Mesodermal cell (in vitro differentiated cells): ENCODE measurements around the gene RCAN2.

ENCODE experiments used
- H3K27ac ChIP-seq: 2 replicates; pipeline ENCODE4 v1.7.0; 2013; ENCODE audit warnings: mild to moderate bottlenecking, low read depth, low read length, moderate library complexity; ENCODE audit not compliant: severe bottlenecking
- H3K36me3 ChIP-seq: 2 replicates; pipeline ENCODE4 v1.7.1; 2013; ENCODE audit warnings: mild to moderate bottlenecking, low read length, moderate library complexity; ENCODE audit not compliant: control insufficient read depth, insufficient read depth
- H3K4me1 ChIP-seq: one replicate; pipeline ENCODE4 v1.7.1; 2013; ENCODE audit warnings: mild to moderate bottlenecking, low read length; ENCODE audit not compliant: insufficient read depth, control insufficient read depth, poor library complexity, severe bottlenecking
- H3K4me3 ChIP-seq: 2 replicates; pipeline ENCODE4 v1.7.0; 2013; ENCODE audit warnings: low read length, control low read depth, mild to moderate bottlenecking; ENCODE audit not compliant: insufficient read depth, poor library complexity, severe bottlenecking; ENCODE audit errors: extremely low read depth
- H3K9me3 ChIP-seq: 2 replicates; pipeline ENCODE4 v1.7.1; 2013; ENCODE audit warnings: mild to moderate bottlenecking, low read length, moderate library complexity; ENCODE audit not compliant: control insufficient read depth
- WGBS, 2 experiments: methylation state at CpG; one replicate each; pipeline ENCODE4 v1.1.5; 2013; ENCODE audit warnings: missing lambda C conversion rate in 2 of 2; ENCODE audit not compliant: insufficient coverage in 2 of 2; 5-methylcytosine and 5-hydroxymethylcytosine counted together

The RCAN2 gene

GRCh38 chr6:46289898-46290297 is 201.4 kb downstream of the RCAN2 start:
- H3K9me3 ChIP-seq, result no peaks in the 10 kb centered on the region
- 91 to 94% methylated on average over 1 to 2 of the region's 2 CpGs for WGBS, 2 experiments
- no peak overlapping the region for H3K4me3 ChIP-seq
- no peaks in the 10 kb centered on the region for H3K4me1 ChIP-seq
- H3K36me3 ChIP-seq, result no peaks in the 10 kb centered on the region
- H3K27ac ChIP-seq, result no peak overlapping the region

GRCh38 chr6:46288835-46289234 is 202.4 kb downstream of the RCAN2 start:
- Histone ChIP-seq H3K36me3 (no peaks in the 10 kb centered on the region), H3K27ac (no peak overlapping the region), H3K4me3 (no peak overlapping the region), H3K4me1 (no peaks in the 10 kb centered on the region), H3K9me3 (no peaks in the 10 kb centered on the region)
- 83 to 94% methylated on average over 2 to 3 of the region's 3 CpGs for WGBS, 2 experiments

- WGBS, 2 experiments, result 90% methylated on average over 2 of the region's 5 CpGs; no CpG with 5 or more reads in 1 of the 2 experiments
- Histone ChIP-seq H3K9me3 (no peaks in the 10 kb centered on the region), H3K36me3 (no peaks in the 10 kb centered on the region), H3K4me3 (no peak overlapping the region), H3K4me1 (no peaks in the 10 kb centered on the region), H3K27ac (no peak overlapping the region)
These were observed 203.6 kb downstream of the RCAN2 start for GRCh38 chr6:46287681-46288080.

GRCh38 chr6:46287043-46287442 is 204.2 kb downstream of the RCAN2 start:
- no peaks in the 10 kb centered on the region for H3K4me1 ChIP-seq
- no peak overlapping the region for H3K4me3 ChIP-seq
- no peak overlapping the region for H3K27ac ChIP-seq
- H3K36me3 ChIP-seq, result no peaks in the 10 kb centered on the region
- 80 to 100% methylated on average over 1 to 2 of the region's 2 CpGs for WGBS, 2 experiments
- H3K9me3 ChIP-seq, result no peaks in the 10 kb centered on the region

GRCh38 chr6:46284475-46284874 is 206.8 kb downstream of the RCAN2 start:
- 100% methylated on average over 1 of the region's 2 CpGs; no CpG with 5 or more reads in 1 of the 2 experiments for WGBS, 2 experiments
- Histone ChIP-seq H3K4me1 (no peaks in the 10 kb centered on the region), H3K4me3 (no peak overlapping the region), H3K9me3 (no peaks in the 10 kb centered on the region), H3K27ac (no peak overlapping the region), H3K36me3 (no peaks in the 10 kb centered on the region)

GRCh38 chr6:46281110-46281509 is 210.1 kb downstream of the RCAN2 start:
- 85 to 93% methylated on average over 2 of the region's 2 CpGs for WGBS, 2 experiments
- Histone ChIP-seq H3K9me3 (no peaks in the 10 kb centered on the region), H3K4me1 (no peaks in the 10 kb centered on the region), H3K36me3 (no peaks in the 10 kb centered on the region), H3K27ac (no peak overlapping the region), H3K4me3 (no peak overlapping the region)

GRCh38 chr6:46279874-46280273 is 211.4 kb downstream of the RCAN2 start:
- Histone ChIP-seq H3K4me1 (no peaks in the 10 kb centered on the region), H3K4me3 (no peak overlapping the region), H3K9me3 (no peaks in the 10 kb centered on the region), H3K27ac (no peak overlapping the region), H3K36me3 (no peaks in the 10 kb centered on the region)

GRCh38 chr6:46276576-46277142 is 214.6 kb downstream of the RCAN2 start:
- Histone ChIP-seq H3K4me1 (no peaks in the 10 kb centered on the region), H3K27ac (no peak overlapping the region), H3K36me3 (no peaks in the 10 kb centered on the region), H3K4me3 (no peak overlapping the region), H3K9me3 (no peaks in the 10 kb centered on the region)
- WGBS, 2 experiments, result 71 to 86% methylated on average over 1 to 2 of the region's 2 CpGs

- 100% methylated on average over 1 to 2 of the region's 2 CpGs for WGBS, 2 experiments
- no peaks in the 10 kb centered on the region for H3K4me1 ChIP-seq
- H3K36me3 ChIP-seq, result no peaks in the 10 kb centered on the region
- no peak overlapping the region for H3K27ac ChIP-seq
- H3K9me3 ChIP-seq, result no peaks in the 10 kb centered on the region
- H3K4me3 ChIP-seq, result no peak overlapping the region
These were observed 216.7 kb downstream of the RCAN2 start for GRCh38 chr6:46274502-46274901.

- 71% methylated on average over 1 of the region's 2 CpGs; no CpG with 5 or more reads in 1 of the 2 experiments for WGBS, 2 experiments
- no peaks in the 10 kb centered on the region for H3K36me3 ChIP-seq
- H3K4me3 ChIP-seq, result no peak overlapping the region
- H3K4me1 ChIP-seq, result no peaks in the 10 kb centered on the region
- H3K9me3 ChIP-seq, result no peaks in the 10 kb centered on the region
- H3K27ac ChIP-seq, result no peak overlapping the region
These were observed 217.3 kb downstream of the RCAN2 start for GRCh38 chr6:46273911-46274310.

- no peaks in the 10 kb centered on the region for H3K9me3 ChIP-seq
- WGBS, 2 experiments, result no CpG with 5 or more reads among the region's 3 CpGs
These were observed 219.5 kb downstream of the RCAN2 start for GRCh38 chr6:46271728-46272127.

More at GRCh38 chr6:46271728-46272127, 219.5 kb downstream of the RCAN2 start:
- Histone ChIP-seq H3K27ac (no peak overlapping the region), H3K36me3 (no peaks in the 10 kb centered on the region), H3K4me3 (no peak overlapping the region), H3K4me1 (no peaks in the 10 kb centered on the region)
